Activated T-cell treated with anti-CD3 and anti-CD28 coated beads for 24 hours (primary cell): ENCODE measurements around the gene PRMT7.
A peak's percentile ranks its signal among the peaks of the same experiment; 100 is the strongest.

Experiments
- DNase-seq: peaks from one replicate; pipeline ENCODE4 v3.0.0-alpha.2; 2020; ENCODE audit warnings: low read depth

PRMT7 gene

GRCh38 chr16:68363658-68364521 is 53.1 kb downstream of the PRMT7 start:
- no peak for DNase-seq

- no peak for DNase-seq
Measured at GRCh38 chr16:68364561-68364998, 53.8 kb downstream of the PRMT7 start.

GRCh38 chr16:68365167-68365817 is 54.5 kb downstream of the PRMT7 start:
- no peak for DNase-seq

GRCh38 chr16:68366062-68366461 is 55.2 kb downstream of the PRMT7 start:
- no peak for DNase-seq

- peak; percentile 16 for DNase-seq
Measured at GRCh38 chr16:68367030-68367429, 56.2 kb downstream of the PRMT7 start.

- DNase-seq = no peak
Measured at GRCh38 chr16:68367440-68367839, 56.6 kb downstream of the PRMT7 start.

- DNase-seq = no peak
Measured at GRCh38 chr16:68367891-68368290, 57.1 kb downstream of the PRMT7 start.

GRCh38 chr16:68368301-68368888 is 57.6 kb downstream of the PRMT7 start:
- DNase-seq = no peak

- no peak for DNase-seq
Measured at GRCh38 chr16:68369168-68369567, 58.3 kb downstream of the PRMT7 start.

GRCh38 chr16:68369697-68370580 is 59.1 kb downstream of the PRMT7 start:
- peak; percentile 25 for DNase-seq

GRCh38 chr16:68370581-68371275 is 59.9 kb downstream of the PRMT7 start:
- DNase-seq = no peak

- DNase-seq = no peak
Measured at GRCh38 chr16:68371276-68371651, 60.4 kb downstream of the PRMT7 start.

- no peak for DNase-seq
Measured at GRCh38 chr16:68371706-68372380, 61.0 kb downstream of the PRMT7 start.

- no peak for DNase-seq
Measured at GRCh38 chr16:68372381-68372720, 61.5 kb downstream of the PRMT7 start.

GRCh38 chr16:68372806-68373205 is 62.0 kb downstream of the PRMT7 start:
- DNase-seq = no peak

GRCh38 chr16:68373528-68374245 is 62.9 kb downstream of the PRMT7 start:
- no peak for DNase-seq

GRCh38 chr16:68374246-68374805 is 63.5 kb downstream of the PRMT7 start:
- no peak for DNase-seq

- DNase-seq = no peak
Measured at GRCh38 chr16:68374961-68375660, 64.3 kb downstream of the PRMT7 start.

- no peak for DNase-seq
Measured at GRCh38 chr16:68375801-68376536, 65.2 kb downstream of the PRMT7 start.
